GM10847 (cell line): Measurements from ENCODE around the gene DCC.

ENCODE experiments used
- POLR2A ChIP-seq: IDR thresholded peaks from 2 replicates; pipeline ENCODE4 v1.6.1; 2011; ENCODE audit not compliant: insufficient read length; ENCODE audit errors: extremely low read depth

DCC gene

GRCh38 chr18:52971097-52971496, 631.1 kb downstream of the DCC start:
- no peak for TF ChIP-seq POLR2A

DNA sequence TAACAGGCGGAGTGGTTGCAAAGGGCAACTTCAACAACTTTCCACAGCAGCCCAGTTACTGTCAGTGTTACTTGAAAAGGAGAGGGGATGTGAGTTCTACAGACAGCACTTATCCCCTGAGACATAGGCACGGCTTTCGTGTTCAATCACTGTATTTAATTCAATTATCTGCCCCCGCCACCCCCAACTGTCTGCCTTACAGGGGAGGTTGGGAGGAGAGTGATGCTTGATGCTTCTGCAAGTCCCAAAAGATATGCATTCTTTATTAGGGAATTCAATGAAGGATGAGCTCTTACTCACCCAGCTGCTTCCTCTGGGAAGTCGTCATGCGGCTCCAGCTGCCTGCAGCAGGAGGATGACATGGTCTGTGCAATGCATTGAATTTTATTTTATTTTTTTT, 639.9 kb downstream of the DCC start:
- TF ChIP-seq POLR2A = no peak

- no peak for TF ChIP-seq POLR2A
Measured at GRCh38 chr18:52991246-52991645, 651.2 kb downstream of the DCC start.

- no peak for TF ChIP-seq POLR2A
Measured at GRCh38 chr18:52992041-52992440, 652.0 kb downstream of the DCC start.

GRCh38 chr18:52995875-52996274, 655.9 kb downstream of the DCC start:
- no peak for TF ChIP-seq POLR2A

DNA sequence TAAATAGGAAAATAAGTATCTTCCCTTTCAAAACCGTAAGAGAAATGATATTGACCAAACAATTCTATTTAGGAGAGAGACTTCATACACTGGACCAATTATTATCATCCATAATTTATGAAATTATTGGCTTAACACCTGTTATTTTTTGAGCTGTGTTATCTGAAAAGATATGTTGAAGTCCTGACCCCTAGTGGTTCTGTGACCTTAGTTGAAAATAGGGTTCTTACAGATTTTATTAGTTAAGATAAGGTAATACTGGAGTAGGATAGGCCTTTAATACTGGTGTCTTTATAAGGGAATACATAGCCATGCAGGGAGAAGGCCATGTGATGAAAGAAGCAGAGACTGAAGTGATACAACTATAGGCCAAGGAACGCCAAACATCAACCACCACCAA, 659.6 kb downstream of the DCC start:
- TF ChIP-seq POLR2A = no peak

- TF ChIP-seq POLR2A = no peak
Measured at GRCh38 chr18:53004798-53005197, 664.8 kb downstream of the DCC start.

DNA sequence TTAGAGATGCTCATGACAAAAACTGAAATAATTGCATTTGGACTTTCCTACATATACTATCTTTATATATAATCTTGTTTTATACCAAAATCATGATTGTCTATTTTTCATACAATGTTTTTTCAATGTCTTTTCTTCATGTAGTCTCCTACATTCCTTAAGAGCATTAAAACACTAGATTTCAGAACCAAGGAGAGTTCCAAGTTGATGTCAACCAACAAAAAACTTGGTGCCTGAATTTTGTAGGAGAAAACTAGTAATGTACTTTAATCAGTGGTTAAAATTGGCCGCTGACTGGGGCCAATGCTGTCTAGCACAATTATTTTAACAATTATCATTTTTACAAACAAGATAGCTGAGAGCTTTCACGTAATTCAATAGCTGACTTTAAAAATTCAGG, 678.8 kb downstream of the DCC start:
- no peak for TF ChIP-seq POLR2A

- TF ChIP-seq POLR2A = no peak
Measured at GRCh38 chr18:53025247-53025646, 685.2 kb downstream of the DCC start.

- TF ChIP-seq POLR2A = no peak
Measured at GRCh38 chr18:53028565-53028964, 688.6 kb downstream of the DCC start.

DNA sequence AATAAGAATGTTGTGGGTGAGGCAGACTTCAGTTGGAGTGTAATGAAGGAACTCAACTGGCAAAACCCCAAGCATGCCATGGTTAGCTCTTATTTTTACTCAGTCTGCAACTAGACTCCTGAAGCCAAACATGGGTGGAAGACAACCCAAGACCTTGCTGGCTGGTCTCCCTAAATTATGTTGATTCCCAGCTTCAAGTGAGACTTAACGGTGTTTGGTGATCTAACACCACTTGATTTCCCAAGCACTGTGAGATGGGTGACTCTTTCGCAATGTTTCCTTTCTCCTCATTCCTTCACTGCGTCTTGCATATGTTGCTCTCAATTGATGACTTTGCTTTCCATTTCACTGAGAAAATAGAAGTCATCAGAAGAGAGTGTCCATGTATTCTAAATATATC, 693.1 kb downstream of the DCC start:
- no peak for TF ChIP-seq POLR2A

- TF ChIP-seq POLR2A = no peak
Measured at GRCh38 chr18:53038608-53039007, 698.6 kb downstream of the DCC start.

GRCh38 chr18:53040286-53040685, 700.3 kb downstream of the DCC start:
- no peak for TF ChIP-seq POLR2A

GRCh38 chr18:53056064-53056463, 716.1 kb downstream of the DCC start:
- TF ChIP-seq POLR2A = no peak

- TF ChIP-seq POLR2A = no peak
Measured at GRCh38 chr18:53070788-53071187, 730.8 kb downstream of the DCC start.

- no peak for TF ChIP-seq POLR2A
Measured at GRCh38 chr18:53080687-53081086, 740.7 kb downstream of the DCC start.

DNA sequence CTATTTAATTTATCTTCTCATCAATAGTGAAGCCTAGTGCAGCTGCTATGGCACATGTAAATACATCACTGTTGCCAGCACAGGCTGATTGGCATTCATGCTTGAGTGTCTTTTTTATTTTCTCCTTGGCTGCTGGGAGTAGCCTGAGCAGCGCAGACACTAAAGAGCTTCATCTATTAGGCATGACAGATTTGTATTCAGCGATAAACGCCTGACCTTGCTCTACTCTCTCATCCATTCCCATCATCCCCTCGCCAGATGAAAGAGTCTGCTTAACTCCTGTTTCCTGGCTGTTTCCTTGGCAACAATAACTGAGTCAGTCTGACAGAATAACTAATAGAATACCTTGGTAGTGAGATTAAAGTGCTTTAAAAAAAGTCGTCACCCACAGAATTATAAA, 753.6 kb downstream of the DCC start:
- no peak for TF ChIP-seq POLR2A

GRCh38 chr18:53101536-53102105, 761.6 kb downstream of the DCC start:
- TF ChIP-seq POLR2A = no peak
